ENCODE results near the gene SPRED3. TPM values are rescaled to one million over a fixed set of nuclear protein-coding genes. Genes with fewer than 3 reads are reported as not detected.

SPRED3 gene
- total and polyA plus RNA-seq, 2 of the 8 experiments (the other 6 are each of a cell fraction or from before 2014, with no cell fraction given) = 8.1 to 10.3 TPM

GRCh38 chr19:38376576-38376975, 11.9 kb upstream of the SPRED3 start:
- Histone ChIP-seq H3K4me2 (ENCODE audit: insufficient read depth in 1 of 2, low read depth in 2 of 2, low read length in 2 of 2) (no peak overlapping the region; a peak in 1 of 4 replicates), H3K9me3 (ENCODE audit: insufficient read depth in 2 of 2, low read depth in 1 of 2, low read length in 1 of 2) (no peaks in the 10 kb centered on the region)
- no peak for TF ChIP-seq GTF2F1 (IDR thresholded peaks at IDR 0.05; ENCODE audit: borderline replicate concordance, low read depth, low read length)
- TF ChIP-seq HDAC6 (IDR thresholded peaks at IDR 0.05; ENCODE audit: low read depth, low read length) = no peak
- no peak for TF ChIP-seq TAF1 (IDR thresholded peaks at IDR 0.05; ENCODE audit: low read depth, low read length)
- no peak for TF ChIP-seq JUN (IDR thresholded peaks at IDR 0.05; ENCODE audit: low read depth, low read length)
- no peak for TF ChIP-seq RXRA (IDR thresholded peaks at IDR 0.05; ENCODE audit: insufficient read depth, low read depth, low read length)
- TF ChIP-seq ASH2L (IDR thresholded peaks at IDR 0.05; ENCODE audit: low read length) = no peak
- no peak for TF ChIP-seq E2F6 (IDR thresholded peaks at IDR 0.05)

More at GRCh38 chr19:38376576-38376975, 11.9 kb upstream of the SPRED3 start:
- H2BK12ac ChIP-seq (ENCODE audit: low read depth, low read length) = no peak overlapping the region
- CTCF ChIA-PET (ENCODE audit: partially characterized antibody) = interaction anchor here (1.0 to 5.7 kb wide), 6 partner anchors 8 to 142 kb away, joined by 4 to 37 read pairs (median 6); partner anchors contain the start of genes CATSPERG, FAM98C and KCNK6
- no peak overlapping the region for H3K27ac ChIP-seq (ENCODE audit: low read depth, low read length)
- H3K9ac ChIP-seq (replicated peaks in 1 of 4; ENCODE audit: extremely low read depth in 1 of 4, low read depth in 3 of 4, low read length in 3 of 4) = no peak overlapping the region
- no peak overlapping the region for H4K91ac ChIP-seq (replicated peaks; ENCODE audit: insufficient read length, low read length)
- H3K18ac ChIP-seq (ENCODE audit: extremely low read depth, low read length) = no peak overlapping the region
- H2AFZ ChIP-seq (ENCODE audit: low read length) = no peak overlapping the region
- 71% methylated on average over 3 of the region's 3 CpGs; no CpG with 5 or more reads in 1 of the 2 experiments for WGBS, 2 experiments (ENCODE audit: extremely low coverage in 1 of 2, insufficient coverage in 1 of 2, insufficient read length in 1 of 2, insufficient replicate concordance in 2 of 2, low coverage in 1 of 2, low lambda C conversion rate in 2 of 2, missing lambda C conversion rate in 1 of 2)
- peaks cover 0 to 6% (median 3%) of the 10 kb centered on the region in 4 experiments; a peak in 3 of 7 replicates for H3K4me1 ChIP-seq (replicated peaks in 1 of 4; ENCODE audit: control insufficient read depth in 3 of 4, insufficient read depth in 4 of 4, low read length in 3 of 4)
- no peak overlapping the region for H4K5ac ChIP-seq (ENCODE audit: insufficient read length, low read depth, low read length)
- POLR2A ChIA-PET (ENCODE audit: partially characterized antibody) = interaction anchor here (1.2 to 3.8 kb wide), 3 partner anchors 12 to 59 kb away, joined by 4 to 35 read pairs (median 4); partner anchors contain the start of genes GGN and SPRED3
- H3K4me3 ChIP-seq (ENCODE audit: extremely low read depth in 1 of 4, insufficient read depth in 2 of 4, low read depth in 3 of 4, low read length in 4 of 4) = no peak overlapping the region
- no peak overlapping the region for H2BK120ac ChIP-seq (replicated peaks; ENCODE audit: low read depth, low read length)
- H4K8ac ChIP-seq (ENCODE audit: extremely low read depth, insufficient read depth, low read length) = no peak overlapping the region; the same call in 1 of the 2 replicates
- H4K20me1 ChIP-seq (replicated peaks in 1 of 2; ENCODE audit: control insufficient read depth in 1 of 2, insufficient read depth in 2 of 2, low read length in 2 of 2) = peaks cover 3 to 8% of the 10 kb centered on the region in 2 experiments
- H3K36me3 ChIP-seq (ENCODE audit: control insufficient read depth in 2 of 4, insufficient read depth in 4 of 4, low read length in 3 of 4) = peaks cover 9 to 14% (median 11%) of the 10 kb centered on the region in 4 experiments; a peak in 7 of 8 replicates
- H3K4ac ChIP-seq (replicated peaks; ENCODE audit: insufficient read length, low read depth, low read length) = no peak overlapping the region
- no peak overlapping the region for H2AK5ac ChIP-seq (ENCODE audit: low read depth, low read length)
- H3K79me1 ChIP-seq (ENCODE audit: low read depth, low read length) = peaks cover 14% of the 10 kb centered on the region
- no peak overlapping the region for H2BK5ac ChIP-seq (ENCODE audit: low read depth, low read length)
- no peak overlapping the region for H3K56ac ChIP-seq (replicated peaks; ENCODE audit: insufficient read length, low read depth, low read length)
- no peak overlapping the region for H2BK15ac ChIP-seq (ENCODE audit: low read length)
- no peak overlapping the region for H2BK20ac ChIP-seq (ENCODE audit: low read length)
- DNase-seq (ENCODE audit: low read depth in 1 of 2, low spot score in 2 of 2) (no peak), FAIRE-seq (no peak)
- no peaks in the 10 kb centered on the region for H3K27me3 ChIP-seq (replicated peaks in 1 of 4; ENCODE audit: control insufficient read depth in 3 of 4, extremely low read depth in 1 of 4, insufficient read depth in 3 of 4, low read length in 3 of 4)
- H3K23me2 ChIP-seq (ENCODE audit: low read depth, low read length) = peaks cover 7% of the 10 kb centered on the region; the same call in 1 of the 2 replicates
- H3K79me2 ChIP-seq (ENCODE audit: control insufficient read depth in 1 of 2, insufficient read depth in 2 of 2, low read length in 2 of 2) = peaks cover 0 to 22% of the 10 kb centered on the region in 2 experiments; a peak in 2 of 4 replicates
- H3K14ac ChIP-seq (ENCODE audit: insufficient read length) = no peak overlapping the region
- H3K23ac ChIP-seq (ENCODE audit: insufficient read length) = no peak overlapping the region
